Esophagus (tissue), 2 donors: ENCODE results near the gene OR51D1. TPM values are rescaled to one million over a fixed set of nuclear protein-coding genes. Genes with fewer than 3 reads are reported as not detected.

ENCODE experiments used
- H3K27ac ChIP-seq, 2 donors: one replicate each; pipeline ENCODE4 v1.5.1; 2013; ENCODE audit warnings: low read depth in 2 of 2, mild to moderate bottlenecking in 2 of 2, inconsistent platforms in 1 of 2, low read length in 1 of 2, moderate library complexity in 1 of 2
- H3K27me3 ChIP-seq, 2 donors: one replicate each; pipeline ENCODE4 v1.6.1; 2013; ENCODE audit warnings: low read length in 2 of 2, control low read depth in 1 of 2, mild to moderate bottlenecking in 1 of 2; ENCODE audit not compliant: insufficient read depth in 2 of 2, control insufficient read depth in 1 of 2
- H3K36me3 ChIP-seq, 2 donors: one replicate each; pipeline ENCODE4 v1.6.1; 2013; ENCODE audit warnings: low read length in 1 of 2; ENCODE audit not compliant: control insufficient read depth in 2 of 2, insufficient read depth in 2 of 2
- H3K4me1 ChIP-seq, 2 donors: one replicate each; pipeline ENCODE4 v1.6.1; 2013; ENCODE audit warnings: low read length in 1 of 2; ENCODE audit not compliant: control insufficient read depth in 2 of 2, insufficient read depth in 2 of 2
- H3K4me3 ChIP-seq, 2 donors: one replicate each; pipeline ENCODE4 v1.5.1; 2013; ENCODE audit warnings: low read length in 2 of 2, mild to moderate bottlenecking in 2 of 2, low read depth in 1 of 2, moderate library complexity in 1 of 2
- H3K9me3 ChIP-seq, 2 donors: one replicate each; pipeline ENCODE4 v1.6.1; 2013; ENCODE audit warnings: mild to moderate bottlenecking in 2 of 2, low read depth in 1 of 2, low read length in 1 of 2, moderate library complexity in 1 of 2; ENCODE audit not compliant: control insufficient read depth in 2 of 2, insufficient read depth in 1 of 2
- WGBS, 2 donors: extraction: QIAGEN DNeasy Blood & Tissue Kit; methylation state at CpG; one replicate each; pipeline ENCODE4 v1.1.7; 2013; 5-methylcytosine and 5-hydroxymethylcytosine counted together
- polyA plus RNA-seq, 2 donors: library from polyadenylated mRNA; stranded (reverse); fragments of 200-250 nt; gene quantifications; one replicate each; pipeline ENCODE4 v1.2.3, GENCODE V29; 2013
- donor health status: healthy with polysubstance abuse.
- donor health status: Bipolar disorder and iron deficiency.

The OR51D1 gene, protein sequence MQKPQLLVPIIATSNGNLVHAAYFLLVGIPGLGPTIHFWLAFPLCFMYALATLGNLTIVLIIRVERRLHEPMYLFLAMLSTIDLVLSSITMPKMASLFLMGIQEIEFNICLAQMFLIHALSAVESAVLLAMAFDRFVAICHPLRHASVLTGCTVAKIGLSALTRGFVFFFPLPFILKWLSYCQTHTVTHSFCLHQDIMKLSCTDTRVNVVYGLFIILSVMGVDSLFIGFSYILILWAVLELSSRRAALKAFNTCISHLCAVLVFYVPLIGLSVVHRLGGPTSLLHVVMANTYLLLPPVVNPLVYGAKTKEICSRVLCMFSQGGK
- polyA plus RNA-seq, result not detected

DNA sequence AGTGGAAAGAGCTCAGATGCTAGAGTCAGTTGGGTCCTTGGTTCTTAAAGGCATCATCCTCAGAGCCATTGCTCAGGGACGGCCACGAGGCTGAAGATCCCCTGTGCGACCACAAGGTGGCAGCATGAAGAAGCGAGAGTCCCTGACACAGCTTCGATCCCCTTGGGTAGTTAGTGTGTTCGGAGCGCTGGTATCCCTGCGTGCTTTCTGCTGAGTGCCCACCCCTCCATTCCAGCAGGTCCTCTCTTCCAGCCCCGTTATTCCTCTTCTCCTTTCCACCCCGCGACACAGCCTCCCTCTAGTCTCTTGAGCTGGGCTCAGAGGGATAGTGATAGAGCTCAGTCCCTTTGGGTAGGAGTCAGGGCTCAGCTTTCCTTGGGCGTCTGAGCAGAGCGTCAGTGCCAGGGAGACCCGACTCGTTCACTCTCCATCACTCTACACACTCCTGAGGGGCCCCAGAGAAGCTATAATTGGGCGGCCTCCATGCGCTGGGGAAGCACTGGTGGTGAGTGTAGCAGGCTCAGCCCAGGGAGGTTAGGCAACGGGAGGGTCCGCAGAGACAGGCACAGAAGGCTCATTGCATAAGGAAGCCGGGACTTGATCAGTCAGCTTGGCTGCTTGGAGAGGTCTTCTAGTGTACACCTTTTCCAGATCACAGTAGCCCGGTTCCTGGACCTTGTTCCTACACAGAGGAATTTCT is at the start of gene OR51D1:
TSS of gene OR51D1 (plus strand) at position 516 of the 700 bp plus-strand sequence. CDS start 2,314 bp downstream, outside the sequence.
- Histone ChIP-seq H3K9me3 (no peaks in the 10 kb centered on the region), H3K36me3 (no peaks in the 10 kb centered on the region), H3K4me3 (no peak within 1 kb of the TSS), H3K27me3 (no peaks in the 10 kb centered on the region), H3K27ac (no peak within 1 kb of the TSS), H3K4me1 (no peaks in the 10 kb centered on the region)
- WGBS, 2 donors, result 31 to 38% methylated on average over 21 of the region's 21 CpGs

DNA sequence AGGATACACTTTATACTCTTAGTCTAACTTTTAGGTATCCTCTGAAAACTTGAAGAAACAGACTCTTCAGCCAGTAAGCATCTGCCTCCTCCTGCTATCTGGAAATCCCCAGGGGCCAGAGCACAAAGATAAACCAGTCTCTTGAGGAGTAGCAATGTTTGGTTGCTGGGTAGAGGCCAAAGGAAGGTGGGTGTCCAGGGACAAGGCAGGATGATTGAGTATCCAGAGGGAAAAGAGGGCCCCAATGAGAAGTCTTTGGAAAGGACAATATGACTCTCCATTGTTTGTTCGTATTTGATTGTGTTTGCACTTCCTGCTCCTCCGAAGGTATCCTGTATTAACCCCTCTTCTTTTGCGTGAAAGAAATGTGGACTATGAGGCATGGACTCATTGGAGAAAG is 48.3 kb upstream of the OR51D1 start:
- 51 to 64% methylated on average over 3 of the region's 3 CpGs for WGBS, 2 donors
- no peak overlapping the region for H3K4me3 ChIP-seq

DNA sequence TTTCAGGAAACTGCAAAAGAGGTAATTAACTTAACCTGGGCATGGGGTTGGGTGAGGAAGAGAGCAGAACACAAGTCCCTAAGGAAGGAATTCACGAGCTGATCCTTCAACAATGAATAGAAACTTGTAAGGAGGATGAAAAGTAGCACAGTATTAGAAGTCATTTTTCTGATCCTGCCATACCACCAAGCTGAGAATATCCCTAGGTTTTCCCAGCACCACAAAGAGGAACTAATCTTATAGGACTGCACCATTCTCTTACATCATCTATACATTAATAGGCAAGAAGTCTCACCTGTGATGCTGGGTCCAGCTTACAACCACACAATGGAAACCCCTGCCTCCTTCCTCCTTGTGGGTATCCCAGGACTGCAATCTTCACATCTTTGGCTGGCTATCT is 43.5 kb upstream of the OR51D1 start, which contains the start of gene OR52I1:
TSS of gene OR52I1 (plus strand) at position 301 of the 400 bp plus-strand sequence. CDS start at position 301, 0 bp downstream.
- WGBS, 2 donors, result 69 to 86% methylated on average over 1 of the region's 1 CpG
- no peaks in the 10 kb centered on the region for H3K9me3 ChIP-seq
- H3K27me3 ChIP-seq, result no peaks in the 10 kb centered on the region
- no peak within 1 kb of the TSS for H3K27ac ChIP-seq
- H3K36me3 ChIP-seq, result peaks cover 5 to 6% of the 10 kb centered on the region in 2 donors
- no peak within 1 kb of the TSS for H3K4me3 ChIP-seq
- H3K4me1 ChIP-seq, result no peaks in the 10 kb centered on the region

More for the DNA sequence above, 48.3 kb upstream of the OR51D1 start:
- Histone ChIP-seq H3K9me3 (no peaks in the 10 kb centered on the region), H3K4me1 (no peaks in the 10 kb centered on the region), H3K27ac (no peak overlapping the region), H3K27me3 (peaks cover 0 to 2% of the 10 kb centered on the region in 2 donors), H3K36me3 (no peaks in the 10 kb centered on the region)

DNA sequence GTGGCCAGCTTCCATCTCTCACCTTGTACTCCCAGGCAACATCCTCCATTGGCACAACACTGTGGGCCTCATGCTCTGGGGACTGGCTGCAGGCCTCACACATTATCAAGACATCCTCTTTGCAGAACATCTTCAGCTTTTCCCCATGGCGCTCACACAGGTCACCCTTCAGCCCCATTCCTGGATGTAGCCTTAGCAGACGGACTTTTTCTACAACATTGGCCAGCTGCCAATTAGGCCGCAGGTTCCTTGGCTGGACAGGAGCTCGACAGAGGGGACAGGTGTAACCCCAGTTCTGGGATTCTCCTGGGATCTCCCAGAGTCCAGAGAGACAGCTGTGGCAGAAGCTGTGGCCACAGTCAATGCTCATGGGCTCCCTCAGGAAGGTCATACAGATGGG is 32.2 kb upstream of the OR51D1 start:
- Histone ChIP-seq H3K9me3 (no peaks in the 10 kb centered on the region), H3K27me3 (no peaks in the 10 kb centered on the region), H3K4me3 (no peak overlapping the region), H3K36me3 (peaks cover 23 to 32% of the 10 kb centered on the region in 2 donors), H3K27ac (no peak overlapping the region), H3K4me1 (peaks cover 0 to 3% of the 10 kb centered on the region in 2 donors)
- WGBS, 2 donors, result 92 to 94% methylated on average over 4 of the region's 4 CpGs

DNA sequence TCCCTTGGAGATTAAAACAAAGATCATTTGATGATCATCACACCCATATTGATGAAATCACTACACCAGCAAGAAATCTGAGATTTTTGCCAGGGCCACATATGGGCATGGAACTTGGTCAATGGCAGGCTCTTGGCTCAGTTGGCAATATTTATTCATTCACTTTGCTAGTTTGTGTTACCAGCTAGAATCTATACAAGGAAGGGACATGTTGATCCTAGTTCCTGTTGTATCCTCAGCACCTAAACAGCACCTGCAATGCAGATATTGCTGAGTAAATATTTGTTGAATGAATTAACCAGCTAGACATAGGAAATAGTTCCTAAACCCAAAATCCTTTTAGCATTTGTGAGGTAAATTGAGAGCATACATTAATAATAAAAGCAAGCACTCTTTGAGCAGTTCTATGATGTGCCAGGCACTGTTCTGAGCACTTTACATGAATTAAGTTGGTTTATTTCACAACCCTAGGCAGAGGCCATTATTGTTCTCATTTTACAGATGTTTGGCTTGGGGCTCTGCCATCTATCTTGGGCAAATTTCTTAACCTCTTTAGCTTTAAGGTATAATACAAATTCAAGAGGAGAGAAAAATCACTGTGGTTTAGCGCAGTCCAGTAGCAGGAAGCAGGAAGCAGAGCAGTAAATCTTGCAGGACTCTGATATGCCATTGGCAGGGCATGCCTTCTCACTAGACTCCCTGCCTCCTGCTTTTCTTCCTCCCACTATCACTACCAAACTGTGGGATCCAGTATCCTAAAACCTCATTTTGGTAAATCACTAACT is 30.9 kb upstream of the OR51D1 start:
- Histone ChIP-seq H3K9me3 (no peaks in the 10 kb centered on the region), H3K27ac (no peak overlapping the region), H3K4me1 (no peaks in the 10 kb centered on the region), H3K36me3 (peaks cover 14 to 20% of the 10 kb centered on the region in 2 donors), H3K4me3 (peak overlapping the region; percentile 6 to 88), H3K27me3 (no peaks in the 10 kb centered on the region)
- 34 to 53% methylated on average over 1 of the region's 1 CpG for WGBS, 2 donors

DNA sequence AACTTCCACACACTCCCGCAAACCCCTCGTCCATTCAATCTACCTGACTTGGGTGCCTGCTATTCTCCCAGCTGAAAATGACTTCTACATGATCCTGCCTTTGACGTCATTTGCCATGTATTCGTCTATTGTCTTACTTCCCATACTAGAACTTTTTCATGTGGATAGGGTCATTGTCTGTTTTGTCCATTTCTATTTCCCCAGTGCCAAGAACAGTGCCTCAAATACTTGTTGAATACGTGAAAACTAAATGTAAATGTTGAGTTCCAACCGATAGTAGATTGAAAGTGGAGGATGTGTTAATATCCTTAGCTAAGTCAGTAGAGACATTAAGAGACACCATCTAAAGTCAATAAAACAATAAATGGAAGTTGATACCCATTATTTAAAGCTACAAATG is 30.2 kb upstream of the OR51D1 start:
- Histone ChIP-seq H3K9me3 (no peaks in the 10 kb centered on the region), H3K36me3 (peaks cover 7 to 13% of the 10 kb centered on the region in 2 donors), H3K4me1 (no peaks in the 10 kb centered on the region), H3K27ac (no peak overlapping the region), H3K4me3 (peak overlapping the region; percentile 6 to 88), H3K27me3 (no peaks in the 10 kb centered on the region)
- WGBS, 2 donors, result 33 to 41% methylated on average over 6 of the region's 6 CpGs

DNA sequence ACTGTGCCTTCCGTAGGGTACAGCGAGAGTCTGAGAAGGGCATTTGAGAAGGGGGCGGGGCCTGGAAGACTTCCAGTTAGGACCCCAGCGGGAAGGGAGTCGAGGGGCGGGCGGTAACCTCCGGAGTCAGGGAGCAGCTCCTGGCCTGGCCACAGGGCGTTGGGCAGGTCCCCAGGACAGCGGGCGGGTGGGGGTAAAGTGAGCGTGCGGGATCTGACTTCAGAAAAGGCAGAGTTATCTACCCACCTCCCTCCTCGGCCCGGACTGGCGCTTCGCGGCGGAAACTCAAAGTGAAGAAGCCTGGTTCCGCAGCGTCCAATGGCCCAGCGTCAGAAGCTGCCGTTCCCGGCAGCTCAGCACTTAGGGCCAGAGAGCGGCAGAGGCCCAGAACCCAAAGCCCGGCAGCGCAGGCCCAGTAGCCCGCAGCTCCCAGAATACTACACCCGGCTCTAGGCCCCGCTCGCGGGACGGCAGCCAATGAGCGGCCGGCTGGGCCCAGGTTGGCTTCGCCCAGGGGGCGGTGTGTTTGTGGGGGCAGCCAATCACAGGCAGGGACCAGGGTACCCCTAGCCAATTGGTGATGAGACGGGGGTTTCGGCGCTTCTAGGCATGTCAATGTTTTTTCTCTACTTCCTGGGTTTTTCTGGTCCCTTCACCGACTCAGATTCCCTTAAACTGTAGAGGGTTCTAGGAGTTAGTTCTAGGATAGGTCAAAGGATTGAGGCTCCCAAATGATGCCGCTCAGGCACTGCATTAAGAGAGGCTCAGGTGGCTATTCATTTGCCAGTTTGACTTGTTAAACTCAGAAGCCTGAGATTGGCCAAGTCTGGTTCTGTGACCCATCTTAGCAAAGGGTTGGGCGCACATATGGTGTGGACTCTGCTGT is 29.3 kb upstream of the OR51D1 start, which contains the start of gene TRIM68:
TSS of gene TRIM68 (minus strand) at position 451 of the 886 bp plus-strand sequence. CDS start 2,727 bp downstream, outside the sequence.
- Histone ChIP-seq H3K4me3 (peak within 1 kb of the TSS; percentile 83 to 88), H3K36me3 (peaks cover 4 to 7% of the 10 kb centered on the region in 2 donors), H3K27me3 (no peaks in the 10 kb centered on the region), H3K27ac (peak within 1 kb of the TSS; percentile 89), H3K4me1 (no peaks in the 10 kb centered on the region), H3K9me3 (no peaks in the 10 kb centered on the region)
- WGBS, 2 donors, result 4% methylated on average over 43 of the region's 43 CpGs

DNA sequence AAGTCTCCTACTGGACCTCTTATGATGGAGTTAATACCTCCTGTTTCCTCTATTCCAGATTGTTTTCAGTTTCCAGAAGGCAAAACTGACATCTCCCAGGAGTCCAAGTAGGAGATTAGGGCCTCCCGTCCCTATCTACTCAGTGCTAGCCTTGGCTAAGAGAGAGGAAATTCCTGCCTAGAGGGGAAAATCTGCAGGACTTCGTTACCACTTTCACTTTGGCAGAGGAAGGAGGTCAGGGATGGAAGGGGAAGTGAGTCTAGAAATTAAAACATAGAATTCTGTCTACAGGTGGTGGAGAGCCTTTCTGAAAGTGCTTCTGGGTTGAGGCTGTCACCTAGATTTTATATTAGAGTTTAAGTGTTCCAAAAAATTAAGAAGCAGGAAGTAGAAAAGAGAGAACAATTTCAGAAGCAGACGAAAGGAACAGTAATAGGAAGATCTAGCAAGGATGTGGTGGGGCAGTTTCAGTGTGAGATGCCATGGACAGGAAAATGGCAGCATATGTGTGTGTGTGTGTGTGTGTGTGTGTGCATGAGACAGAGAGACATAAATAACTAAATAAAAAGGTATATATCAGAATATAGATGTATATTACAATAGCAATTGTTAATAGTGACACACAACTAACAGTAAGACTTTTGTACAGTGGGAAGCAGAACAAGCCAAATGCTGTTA is 26.9 kb upstream of the OR51D1 start:
- no peaks in the 10 kb centered on the region for H3K36me3 ChIP-seq
- 27 to 37% methylated on average over 3 of the region's 3 CpGs for WGBS, 2 donors
- no peaks in the 10 kb centered on the region for H3K27me3 ChIP-seq
- no peaks in the 10 kb centered on the region for H3K9me3 ChIP-seq
- H3K4me1 ChIP-seq, result no peaks in the 10 kb centered on the region
- H3K4me3 ChIP-seq, result no peak overlapping the region
- peak overlapping the region in 1 of 2 donors; percentile 9 for H3K27ac ChIP-seq
